HG03342 (cell line): Measurements from ENCODE around the gene AKAP13.

Experiments
- ATAC-seq: cut with Tn5 transposase; IDR thresholded peaks from one replicate; pipeline ENCODE4 v1.9.1; 2021; ENCODE audit warnings: mild to moderate bottlenecking, moderate library complexity; ENCODE audit not compliant: unreplicated experiment

The AKAP13 gene

DNA sequence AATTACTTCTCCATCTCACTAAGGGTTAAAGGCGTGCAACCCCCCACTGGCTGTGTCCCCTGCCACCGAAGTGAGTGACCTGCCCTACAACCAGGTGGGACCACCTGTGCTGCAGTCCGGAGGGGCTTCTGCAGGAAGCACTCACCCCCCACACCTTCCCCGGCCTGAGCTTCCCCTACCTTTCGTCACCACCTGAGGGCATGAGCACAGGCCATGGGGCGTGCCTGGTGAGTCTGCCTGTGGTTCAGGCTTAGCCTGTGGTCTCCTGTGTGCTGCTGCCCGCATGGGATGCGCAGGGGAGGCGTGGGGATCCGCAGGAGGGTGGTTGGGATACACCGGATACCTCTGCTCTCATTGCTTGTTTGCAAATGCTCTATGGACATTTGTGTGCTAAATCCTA is 368.3 kb downstream of the AKAP13 start:
- no peak for ATAC-seq

DNA sequence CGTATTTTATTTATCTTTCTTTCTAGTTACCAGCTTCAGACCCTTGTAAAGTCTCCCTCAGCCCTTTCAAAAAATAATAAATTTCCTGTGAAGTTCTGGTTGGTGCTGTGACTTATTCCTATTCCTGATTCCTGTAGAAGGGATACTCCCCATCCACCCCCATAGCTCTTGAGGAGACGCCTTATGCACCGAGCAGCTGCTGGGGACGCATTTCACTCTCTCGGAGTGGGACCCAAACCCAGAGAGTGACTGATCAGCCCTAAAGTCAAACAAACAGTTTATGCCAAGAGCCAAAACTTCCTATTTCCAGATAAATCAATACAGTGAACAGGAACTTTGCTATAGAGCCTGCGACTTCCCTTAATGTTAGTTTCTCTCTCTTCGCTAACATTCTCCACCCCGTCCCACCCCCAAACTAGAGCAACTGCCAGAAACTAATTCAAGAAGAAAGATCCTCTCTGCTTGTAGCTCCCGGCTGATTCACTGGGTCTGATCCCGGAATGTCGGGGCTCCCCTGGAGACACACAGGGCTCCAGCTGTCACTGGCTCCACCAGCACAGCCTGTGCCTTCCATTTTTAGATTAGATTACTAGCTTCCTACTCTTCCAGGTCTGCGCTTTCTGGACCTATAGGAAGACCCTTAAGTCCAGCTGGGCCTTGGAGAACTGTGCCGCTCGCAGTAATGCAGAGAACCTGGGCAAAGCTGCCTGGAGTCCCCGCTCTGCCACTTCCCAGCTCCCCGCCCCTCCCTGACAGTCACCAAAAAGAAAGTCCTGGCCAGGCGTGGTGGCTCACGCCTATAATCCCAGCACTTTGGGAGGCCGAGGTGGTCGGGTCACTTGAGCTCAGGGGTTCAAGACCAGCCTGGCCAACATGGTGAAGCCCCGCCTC is 369.1 kb downstream of the AKAP13 start:
- ATAC-seq: no peak

DNA sequence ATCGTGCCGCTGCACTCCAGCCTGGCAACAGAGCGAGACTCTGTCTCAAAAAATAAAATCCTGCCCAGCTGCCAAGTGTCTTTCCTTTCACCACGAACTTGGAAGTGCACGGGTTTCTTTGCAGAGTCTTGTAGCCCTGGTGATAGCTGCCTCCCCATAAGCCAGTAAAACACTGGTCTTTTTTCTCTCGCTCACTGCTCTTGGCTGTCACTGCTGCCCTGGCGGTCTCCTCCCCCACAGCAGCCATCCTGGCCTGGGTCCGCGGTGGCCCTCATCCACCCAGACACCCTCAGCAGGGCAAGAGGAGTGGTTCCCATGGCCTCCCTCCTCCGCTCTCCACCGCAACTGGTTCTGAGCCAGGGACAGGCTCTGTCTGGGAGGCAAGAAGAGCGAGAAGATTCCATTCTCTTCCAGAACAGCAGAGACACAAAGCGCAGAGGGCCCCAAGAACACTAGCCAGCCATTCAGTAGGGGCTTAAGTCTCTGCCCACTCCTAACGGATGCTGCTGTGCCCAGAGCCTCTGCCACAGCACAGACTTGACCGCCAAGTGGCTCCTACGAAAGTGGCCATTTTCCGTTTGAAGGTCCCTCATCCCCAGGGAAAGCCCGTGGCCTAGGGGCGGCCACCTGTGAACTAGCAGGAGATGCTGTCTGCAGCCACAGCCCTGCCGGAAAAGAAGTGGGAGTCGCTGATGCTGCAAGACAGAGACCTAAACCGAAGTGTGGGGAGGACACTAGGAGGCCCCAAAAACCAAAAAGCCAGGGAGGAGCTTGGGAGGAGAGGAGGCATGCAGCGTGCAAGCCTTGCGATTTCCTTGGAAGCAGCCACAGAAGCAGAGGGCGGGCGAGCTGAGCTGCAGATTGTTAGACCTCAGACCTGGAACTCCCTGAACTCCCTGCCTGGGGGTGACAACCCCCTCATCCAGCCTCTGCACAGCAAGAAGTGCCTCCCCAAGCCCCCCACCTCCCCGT is 370.2 kb downstream of the AKAP13 start:
- ATAC-seq: no peak

- ATAC-seq: no peak
These were observed 371.1 kb downstream of the AKAP13 start for GRCh38 chr15:85751291-85752123.

DNA sequence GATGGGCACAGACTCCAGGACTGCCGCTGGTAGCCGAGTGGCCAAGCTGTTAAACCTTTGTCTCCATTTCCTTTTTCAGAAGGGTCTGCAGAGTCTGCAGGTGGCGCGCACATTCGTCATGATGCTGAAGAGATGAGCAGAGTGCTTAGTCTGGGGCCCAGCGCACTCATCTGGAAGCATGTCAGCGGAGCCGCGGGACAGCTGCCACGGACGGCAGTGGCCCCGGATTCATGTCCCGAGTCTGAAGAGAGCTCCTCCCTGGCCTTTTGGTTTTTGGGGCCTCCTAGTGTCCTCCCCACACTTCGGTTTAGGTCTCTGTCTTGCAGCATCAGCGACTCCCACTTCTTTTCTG is 371.7 kb downstream of the AKAP13 start:
- ATAC-seq: no peak

DNA sequence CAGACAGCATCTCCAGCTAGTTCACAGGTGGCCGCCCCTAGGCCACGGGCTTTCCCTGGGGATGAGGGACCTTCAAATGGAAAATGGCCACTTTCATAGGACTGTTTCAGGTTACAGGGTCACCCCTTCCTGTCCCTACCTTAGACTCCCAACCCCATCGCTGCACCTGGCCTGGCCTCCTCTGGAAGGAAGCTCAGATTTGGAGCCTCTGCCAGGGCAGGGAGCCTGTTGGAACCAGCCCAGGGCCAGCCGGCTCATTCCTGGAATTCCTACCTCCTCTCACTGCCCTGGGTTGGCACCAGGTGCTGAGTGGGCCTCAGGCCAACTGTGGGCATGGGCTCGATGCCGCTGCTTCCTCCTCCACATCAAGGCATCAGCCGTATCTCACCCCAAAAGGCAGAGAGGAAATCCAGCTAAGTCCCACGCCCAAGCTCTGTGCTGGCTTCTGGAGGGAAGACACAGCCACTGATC is 372.1 kb downstream of the AKAP13 start:
- no peak for ATAC-seq

DNA sequence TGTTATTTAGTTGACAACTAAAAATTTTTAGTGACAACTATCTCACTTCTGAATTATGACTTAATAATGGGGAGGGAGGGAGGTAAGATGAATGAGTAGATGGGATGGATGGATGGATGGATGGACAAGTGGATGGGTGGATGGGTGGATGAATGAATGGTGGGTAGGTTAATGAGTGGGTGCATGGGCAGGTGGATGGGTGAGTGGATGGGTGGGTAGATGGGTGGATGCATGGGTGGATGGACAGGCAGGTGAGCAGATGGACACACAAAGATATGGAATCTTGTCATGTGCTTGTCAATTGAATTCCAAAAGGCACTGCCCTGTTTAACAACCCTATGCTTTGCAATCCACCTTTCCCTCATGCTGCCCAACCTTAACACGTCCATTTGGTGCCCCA is 372.9 kb downstream of the AKAP13 start:
- ATAC-seq: no peak

GRCh38 chr15:85753791-85754452 is 373.5 kb downstream of the AKAP13 start:
- ATAC-seq: no peak

DNA sequence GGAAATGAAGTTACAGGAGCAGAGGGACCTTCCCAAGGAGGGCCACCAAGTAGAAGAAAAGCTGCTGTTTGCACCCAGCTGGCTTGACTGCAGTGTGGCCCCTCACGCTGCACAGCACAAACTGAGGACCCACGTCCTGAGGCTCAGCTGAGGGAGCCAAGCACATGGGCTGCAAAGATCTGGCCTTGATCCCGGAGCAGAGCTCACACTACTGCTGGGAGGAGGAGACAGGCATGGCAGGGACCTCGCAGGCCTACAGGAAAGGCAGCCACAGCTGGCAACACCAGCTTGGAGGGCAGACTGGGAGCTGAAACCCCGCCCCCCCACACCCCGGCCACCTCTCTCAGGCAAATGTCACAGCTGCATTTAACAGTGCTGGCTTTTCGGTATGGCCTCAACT is 374.6 kb downstream of the AKAP13 start:
- ATAC-seq: no peak

DNA sequence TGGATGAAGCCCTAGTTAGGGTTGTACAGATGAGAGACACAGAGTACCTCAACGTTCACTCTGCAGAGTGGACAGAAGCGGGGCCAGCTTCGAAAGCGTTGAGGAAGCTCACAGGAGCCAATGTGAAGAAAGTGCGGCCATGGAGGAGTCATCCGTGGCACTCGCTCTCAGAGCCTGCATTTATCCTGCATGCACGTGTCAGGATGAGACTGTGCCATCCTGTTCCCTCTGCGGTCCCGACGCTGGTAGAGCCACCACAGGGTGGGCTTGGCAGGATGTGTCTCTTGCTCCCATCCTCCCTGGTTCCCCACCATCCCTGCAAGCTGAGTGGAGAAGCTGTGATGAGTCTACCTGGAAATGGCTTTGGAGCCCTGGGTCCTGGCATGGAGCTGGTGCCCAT is 375.1 kb downstream of the AKAP13 start:
- ATAC-seq: no peak

GRCh38 chr15:85755942-85756341 is 375.5 kb downstream of the AKAP13 start:
- no peak for ATAC-seq

GRCh38 chr15:85756411-85757072 is 376.1 kb downstream of the AKAP13 start:
- ATAC-seq: no peak

DNA sequence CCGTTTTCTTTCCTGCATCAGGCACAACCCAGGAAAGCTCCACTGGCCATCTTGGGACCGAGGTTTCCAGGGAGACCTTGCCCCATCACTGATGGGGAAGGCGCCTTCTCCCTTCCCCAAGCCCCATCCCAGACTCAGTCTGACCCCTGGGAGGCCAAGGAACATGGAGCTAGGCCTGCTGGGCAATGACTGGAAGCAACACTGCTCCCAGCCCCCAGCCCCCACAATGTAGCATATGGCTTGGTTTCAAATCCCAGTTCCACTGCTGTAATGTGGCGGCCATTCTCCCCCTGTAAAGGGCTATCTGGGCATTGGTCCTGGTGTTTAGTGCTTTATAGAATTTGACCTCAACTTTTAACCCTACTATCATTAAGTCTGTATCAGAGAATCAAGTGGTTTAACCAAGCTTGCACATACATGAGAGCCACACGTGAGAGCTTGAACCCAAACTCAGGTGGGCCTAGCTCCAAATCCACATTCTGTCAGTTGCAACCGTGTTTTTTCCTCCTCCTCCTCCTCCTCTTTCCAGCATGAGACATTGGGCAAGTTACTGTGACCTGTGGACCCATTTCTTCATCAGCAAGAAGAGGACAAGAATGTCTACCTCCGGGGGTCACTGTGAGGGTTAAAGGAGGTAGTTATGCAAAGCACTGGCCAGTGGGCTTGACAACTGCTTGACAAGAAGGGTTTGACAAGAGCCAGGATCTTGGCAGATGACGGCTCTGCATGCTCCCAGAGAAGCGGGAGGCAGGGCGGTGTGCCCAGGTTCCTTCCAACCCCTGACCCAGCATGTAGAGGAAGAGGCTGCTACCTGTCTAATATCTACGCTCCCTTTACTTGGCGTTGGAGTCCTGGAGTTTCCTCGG is 376.9 kb downstream of the AKAP13 start:
- no peak for ATAC-seq

DNA sequence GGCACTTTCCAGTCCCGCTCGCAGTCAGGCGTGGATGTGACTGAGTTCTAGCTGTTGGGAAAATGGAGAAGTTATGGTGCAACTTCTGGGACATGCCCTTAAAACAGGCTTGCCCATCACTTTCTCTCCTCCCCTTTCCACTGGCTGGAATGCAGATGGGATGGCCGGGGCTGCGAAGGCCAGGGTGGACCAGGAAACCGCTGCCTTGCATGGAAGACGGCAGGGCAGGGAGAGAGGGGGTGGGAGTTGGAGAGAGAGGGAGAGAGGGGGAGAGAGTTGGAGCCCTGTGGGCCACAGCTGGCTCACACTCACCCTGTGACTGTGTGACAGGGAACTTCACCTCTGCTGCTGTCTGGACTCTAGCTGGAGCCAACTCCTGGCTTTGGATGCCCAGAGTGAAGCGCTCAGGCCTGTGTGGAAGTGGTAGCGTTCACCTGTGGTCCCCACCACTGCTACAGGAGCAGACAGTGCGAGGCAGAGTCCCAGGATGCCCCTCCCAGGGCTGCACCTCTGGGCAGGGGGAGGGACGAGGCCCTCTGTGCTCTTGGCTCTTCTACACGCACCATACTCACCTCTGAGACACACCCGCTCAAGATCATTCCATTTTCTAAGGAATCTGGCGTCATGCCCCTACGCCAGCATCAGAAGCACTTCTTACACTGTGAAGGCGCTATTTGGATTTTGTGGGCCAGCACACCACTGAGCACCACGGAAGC is 377.7 kb downstream of the AKAP13 start:
- ATAC-seq: no peak

GRCh38 chr15:85758655-85758978 is 378.2 kb downstream of the AKAP13 start:
- ATAC-seq: no peak

DNA sequence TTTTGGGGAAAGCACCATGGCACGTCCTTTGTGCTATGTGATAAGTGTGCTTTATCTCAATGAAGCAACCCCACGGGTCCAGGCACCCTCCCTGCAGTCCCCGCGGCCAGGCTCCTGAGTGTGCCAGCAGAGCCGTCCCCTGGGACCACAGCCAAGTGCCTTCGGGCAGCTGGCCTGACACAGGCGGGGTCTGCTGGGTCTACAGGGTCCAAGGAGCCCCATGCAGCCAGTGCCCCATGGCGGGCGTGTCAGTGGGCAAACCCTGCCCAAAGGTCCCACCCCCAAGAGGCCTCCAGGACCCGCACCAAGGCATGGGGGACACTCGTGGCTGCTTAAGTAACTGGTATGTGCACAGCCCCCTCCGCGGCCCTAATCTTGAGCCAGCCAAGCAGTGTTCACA is 379.0 kb downstream of the AKAP13 start:
- ATAC-seq: no peak

GRCh38 chr15:85760049-85760448 is 379.6 kb downstream of the AKAP13 start:
- no peak for ATAC-seq
